ENCODE data around the gene MGLL.

GRCh38 chr3:127684871-127685707, 137.2 kb downstream of the MGLL start:
- TF ChIP-seq CTCF (IDR thresholded peaks at IDR 0.05; ENCODE audit: low read depth, low read length) (no peak), EZH2phosphoT487 (IDR thresholded peaks at IDR 0.05; ENCODE audit: low read depth) (no peak)

Measured in OCI-LY3 (cell line).